MM.1S (cell line): ENCODE results near the gene HSD3B2.

Source experiments
- EZH2 ChIP-seq: fragments of 300-600 bp; sonication (generic); optimal IDR thresholded peaks from 2 replicates; pipeline ENCODE3; 2017; ENCODE audit warnings: low read depth, mild to moderate bottlenecking, antibody characterized with exemption, low read length, mixed read lengths
- EZH2phosphoT487 ChIP-seq: fragments of 300-600 bp; sonication (generic); IDR thresholded peaks from 2 replicates; pipeline ENCODE4 v1.6.1; 2018; ENCODE audit warnings: antibody characterized with exemption, low read length
- TF ChIP-seq, protein P1 (sequence below): fragments of 300-600 bp; sonication (generic); IDR thresholded peaks from 2 replicates; pipeline ENCODE4 v1.5.1; 2016; ENCODE audit warnings: antibody characterized with exemption, low read length, mixed read lengths

- TF ChIP-seq, protein P1, sequence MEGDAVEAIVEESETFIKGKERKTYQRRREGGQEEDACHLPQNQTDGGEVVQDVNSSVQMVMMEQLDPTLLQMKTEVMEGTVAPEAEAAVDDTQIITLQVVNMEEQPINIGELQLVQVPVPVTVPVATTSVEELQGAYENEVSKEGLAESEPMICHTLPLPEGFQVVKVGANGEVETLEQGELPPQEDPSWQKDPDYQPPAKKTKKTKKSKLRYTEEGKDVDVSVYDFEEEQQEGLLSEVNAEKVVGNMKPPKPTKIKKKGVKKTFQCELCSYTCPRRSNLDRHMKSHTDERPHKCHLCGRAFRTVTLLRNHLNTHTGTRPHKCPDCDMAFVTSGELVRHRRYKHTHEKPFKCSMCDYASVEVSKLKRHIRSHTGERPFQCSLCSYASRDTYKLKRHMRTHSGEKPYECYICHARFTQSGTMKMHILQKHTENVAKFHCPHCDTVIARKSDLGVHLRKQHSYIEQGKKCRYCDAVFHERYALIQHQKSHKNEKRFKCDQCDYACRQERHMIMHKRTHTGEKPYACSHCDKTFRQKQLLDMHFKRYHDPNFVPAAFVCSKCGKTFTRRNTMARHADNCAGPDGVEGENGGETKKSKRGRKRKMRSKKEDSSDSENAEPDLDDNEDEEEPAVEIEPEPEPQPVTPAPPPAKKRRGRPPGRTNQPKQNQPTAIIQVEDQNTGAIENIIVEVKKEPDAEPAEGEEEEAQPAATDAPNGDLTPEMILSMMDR: no peak
- TF ChIP-seq EZH2phosphoT487: no peak
- TF ChIP-seq EZH2: no peak
Measured at GRCh38 chr1:119388450-119388849, 26.5 kb upstream of the HSD3B2 start.
